GM12892 (cell line): ENCODE data around the gene GLP2R.

Experiments used
- POLR2A ChIP-seq: IDR thresholded peaks from 2 replicates; pipeline ENCODE4 v1.6.1; 2011; ENCODE audit warnings: low read depth, low read length, control low read depth
- POLR2AphosphoS5 ChIP-seq: IDR thresholded peaks from 2 replicates; pipeline ENCODE4 v1.6.1; 2011; ENCODE audit warnings: low read depth, low read length, control low read depth

DNA sequence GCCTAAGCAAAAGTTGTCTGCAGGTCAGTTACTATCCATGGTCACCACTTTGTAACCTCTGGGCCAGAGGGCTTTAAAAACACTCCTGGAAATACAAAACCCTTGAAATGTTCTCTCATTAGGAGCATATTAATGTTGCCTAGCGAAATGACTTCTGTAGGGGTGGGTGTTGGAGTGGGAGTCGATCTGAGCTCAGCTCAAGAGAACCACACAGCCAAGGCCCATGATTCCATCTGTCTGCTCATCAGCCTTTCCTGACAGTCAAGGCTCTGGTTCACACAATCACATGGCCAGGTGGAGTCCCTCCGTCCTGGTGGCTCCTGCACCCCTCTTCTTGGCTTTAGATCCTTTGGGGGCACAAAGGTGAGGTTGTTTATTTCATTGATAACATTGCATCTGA, 52.6 kb downstream of the GLP2R start:
- TF ChIP-seq POLR2A: no peak
- no peak for TF ChIP-seq POLR2AphosphoS5
